GM18870 (cell line): ENCODE data around the gene PTPRB.

Experiments used
- ATAC-seq: cut with Tn5 transposase; IDR thresholded peaks from one replicate; pipeline ENCODE4 v1.9.1; 2021; ENCODE audit warnings: moderate library complexity; ENCODE audit not compliant: unreplicated experiment

The PTPRB gene

DNA sequence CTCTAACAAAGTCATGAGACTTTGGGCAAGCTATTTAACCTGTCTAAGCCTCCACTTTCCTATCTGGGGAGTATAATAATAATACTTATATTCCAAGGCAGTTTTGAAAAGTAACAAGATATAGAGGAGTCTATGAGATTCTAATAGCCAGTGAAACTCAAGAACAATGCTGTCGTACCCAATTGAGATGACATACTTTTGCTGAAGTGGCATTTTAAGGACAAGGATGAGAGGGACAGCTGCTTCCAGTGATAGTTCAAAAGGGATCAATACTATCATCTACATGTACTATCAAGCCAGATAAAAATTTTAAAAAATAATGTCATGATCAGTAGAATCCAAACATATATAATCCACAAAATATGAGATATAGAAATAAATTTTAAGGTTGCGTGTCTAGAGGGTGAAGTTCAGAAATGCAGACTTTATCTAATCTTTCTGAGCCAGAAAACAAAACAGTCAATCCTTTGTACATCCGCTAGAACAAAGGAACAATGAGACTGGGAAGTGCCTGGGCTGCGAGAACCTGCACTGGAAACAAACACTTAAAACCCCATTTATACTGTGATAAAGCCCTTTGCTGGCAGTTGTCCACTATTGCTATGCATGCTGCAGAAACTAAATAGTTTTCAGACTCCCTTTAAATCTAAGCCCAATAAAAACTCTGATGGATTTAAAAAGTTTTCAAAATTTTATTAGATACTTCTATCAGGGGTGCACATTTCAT, 38.6 kb downstream of the PTPRB start:
- ATAC-seq, result no peak

DNA sequence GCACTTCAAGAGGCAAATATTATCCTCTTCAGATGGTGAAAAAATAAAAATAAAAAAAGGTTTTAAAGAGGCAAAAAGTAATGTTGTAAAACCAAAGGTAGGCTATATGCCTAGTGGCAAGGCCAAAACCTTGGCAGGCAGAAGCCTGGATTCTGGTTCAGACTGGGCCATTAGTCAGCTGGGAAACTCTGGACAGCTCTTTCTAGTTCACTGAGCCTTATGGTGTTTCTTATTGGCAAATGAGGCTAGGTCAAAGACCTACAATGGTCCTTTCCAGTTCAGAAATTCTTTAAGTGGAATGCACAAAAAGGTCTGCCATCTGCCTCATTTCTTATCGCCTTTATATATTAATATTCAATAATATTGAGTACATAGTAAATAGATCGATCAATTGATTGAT, 44.6 kb downstream of the PTPRB start:
- no peak for ATAC-seq

DNA sequence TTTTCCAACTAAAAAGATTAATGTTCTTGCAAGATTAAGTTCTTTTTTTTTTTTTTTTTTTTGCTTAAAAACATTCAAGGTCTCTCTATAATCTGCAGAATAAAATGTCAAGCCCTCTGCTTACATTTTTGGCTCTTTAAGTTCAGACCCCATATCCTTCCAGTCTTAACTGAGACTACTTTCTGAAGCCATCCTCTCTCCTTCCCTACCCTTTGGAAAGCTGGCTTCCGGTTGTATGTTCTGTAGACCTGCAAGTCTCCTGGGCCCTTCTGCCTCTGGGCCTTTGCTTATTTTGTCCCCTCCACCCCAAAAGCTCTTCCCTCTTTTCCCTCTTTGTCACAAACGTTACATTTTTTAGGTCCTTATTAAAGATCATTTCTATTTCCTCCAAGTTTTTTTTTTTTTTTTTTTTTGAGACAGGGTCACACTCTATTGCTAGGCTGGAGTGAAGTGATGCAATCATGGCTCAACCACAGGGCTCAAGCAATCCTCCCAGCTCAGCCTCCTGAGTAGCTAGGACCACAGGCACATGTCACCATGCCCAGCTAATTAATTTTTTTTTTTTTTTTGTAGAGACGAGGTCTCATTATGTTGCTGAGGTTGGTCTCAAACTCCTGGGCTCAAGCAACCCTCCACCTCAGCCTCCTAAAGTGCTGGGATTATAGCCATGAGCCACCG, 46.5 kb downstream of the PTPRB start:
- no peak for ATAC-seq

DNA sequence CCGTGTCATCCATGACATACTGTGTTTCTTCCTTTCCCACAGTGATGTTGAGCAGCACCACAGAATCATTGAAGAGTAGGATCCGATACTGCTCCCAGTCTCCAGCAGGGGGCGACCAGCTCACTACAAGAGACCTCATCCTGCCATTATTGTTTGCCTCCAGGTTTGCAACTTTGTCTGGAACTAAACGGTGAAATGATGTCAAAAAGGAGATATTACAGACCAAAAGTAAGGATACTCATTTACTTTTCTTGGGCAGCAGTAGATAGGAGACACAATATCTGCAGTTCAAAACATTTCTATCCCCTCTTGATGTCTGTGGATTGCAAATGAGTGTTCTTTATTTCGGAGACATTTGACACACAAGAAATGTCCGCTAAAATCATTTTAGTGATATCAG, 47.2 kb downstream of the PTPRB start:
- ATAC-seq, result peak; percentile 92

DNA sequence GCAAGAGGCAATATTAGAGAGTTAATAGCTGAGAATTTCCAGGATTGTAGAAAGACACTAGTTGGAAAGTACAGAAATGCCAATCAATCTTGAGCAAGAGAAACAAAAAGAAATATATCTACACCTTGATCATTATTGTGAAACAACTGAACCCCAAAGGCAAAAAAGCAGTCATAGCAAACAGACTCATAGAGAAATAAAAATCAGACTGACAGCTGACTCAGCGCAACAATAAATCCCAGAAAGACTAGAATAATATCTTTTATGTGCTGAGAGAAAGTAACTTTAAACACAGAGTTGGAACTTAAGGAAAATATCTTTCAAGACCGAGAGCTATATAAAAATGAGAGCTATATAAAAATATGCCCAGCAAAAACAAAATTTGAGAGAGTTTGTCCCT, 52.9 kb downstream of the PTPRB start:
- ATAC-seq, result no peak

DNA sequence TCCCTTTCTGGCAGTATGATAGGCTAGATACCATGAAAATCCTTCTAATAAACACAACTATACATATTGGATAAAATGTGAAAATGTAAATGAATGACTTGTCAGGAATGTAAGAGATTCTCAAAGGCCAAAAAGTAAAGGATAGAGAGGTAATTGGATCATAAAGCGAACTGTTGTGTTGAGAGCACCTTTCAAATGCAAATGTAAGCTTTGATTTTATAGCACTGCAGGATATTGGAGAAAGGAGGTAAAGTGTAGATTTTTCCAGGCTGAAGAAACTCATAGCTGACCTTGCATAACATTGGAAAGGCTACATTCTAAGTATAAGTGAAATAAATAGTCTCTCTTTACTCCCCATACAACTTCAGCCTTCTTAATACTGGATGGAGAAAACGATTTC, 54.0 kb downstream of the PTPRB start:
- ATAC-seq, result no peak

DNA sequence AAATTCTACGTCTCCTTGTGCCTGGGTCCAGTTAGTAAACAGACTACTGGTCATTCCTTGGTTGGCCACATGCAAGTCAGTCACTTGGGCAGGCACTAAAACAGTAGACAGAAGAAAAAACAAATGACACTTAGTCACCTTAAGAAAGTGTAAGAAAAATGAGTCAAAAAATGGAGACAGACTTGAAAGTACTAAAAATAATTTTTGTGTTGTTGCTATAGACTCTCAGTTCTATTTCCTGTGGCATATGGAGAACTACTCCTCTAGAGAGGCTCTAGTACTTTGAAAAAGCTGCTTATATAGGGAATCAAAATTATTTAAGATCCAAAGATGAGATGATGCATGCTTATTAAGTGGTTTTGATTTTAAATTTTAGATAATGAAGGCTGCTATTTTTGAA, 56.0 kb downstream of the PTPRB start:
- ATAC-seq, result peak; percentile 60

DNA sequence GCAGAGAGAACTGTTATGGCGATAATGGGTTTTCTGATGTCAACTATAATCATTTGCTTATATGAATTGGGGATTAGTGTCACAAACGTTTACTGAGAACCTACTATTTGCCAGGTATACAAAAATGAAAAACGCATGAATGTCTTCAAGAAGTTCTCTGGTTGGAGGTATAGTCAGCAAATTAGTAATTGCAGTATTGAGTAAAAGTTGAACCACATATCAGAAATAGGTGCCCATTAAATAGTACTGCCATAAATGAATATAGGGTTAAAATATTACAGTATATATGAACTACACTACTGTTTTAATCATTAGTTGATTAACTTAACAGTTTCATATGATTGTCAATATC, 60.0 kb downstream of the PTPRB start:
- ATAC-seq, result no peak

DNA sequence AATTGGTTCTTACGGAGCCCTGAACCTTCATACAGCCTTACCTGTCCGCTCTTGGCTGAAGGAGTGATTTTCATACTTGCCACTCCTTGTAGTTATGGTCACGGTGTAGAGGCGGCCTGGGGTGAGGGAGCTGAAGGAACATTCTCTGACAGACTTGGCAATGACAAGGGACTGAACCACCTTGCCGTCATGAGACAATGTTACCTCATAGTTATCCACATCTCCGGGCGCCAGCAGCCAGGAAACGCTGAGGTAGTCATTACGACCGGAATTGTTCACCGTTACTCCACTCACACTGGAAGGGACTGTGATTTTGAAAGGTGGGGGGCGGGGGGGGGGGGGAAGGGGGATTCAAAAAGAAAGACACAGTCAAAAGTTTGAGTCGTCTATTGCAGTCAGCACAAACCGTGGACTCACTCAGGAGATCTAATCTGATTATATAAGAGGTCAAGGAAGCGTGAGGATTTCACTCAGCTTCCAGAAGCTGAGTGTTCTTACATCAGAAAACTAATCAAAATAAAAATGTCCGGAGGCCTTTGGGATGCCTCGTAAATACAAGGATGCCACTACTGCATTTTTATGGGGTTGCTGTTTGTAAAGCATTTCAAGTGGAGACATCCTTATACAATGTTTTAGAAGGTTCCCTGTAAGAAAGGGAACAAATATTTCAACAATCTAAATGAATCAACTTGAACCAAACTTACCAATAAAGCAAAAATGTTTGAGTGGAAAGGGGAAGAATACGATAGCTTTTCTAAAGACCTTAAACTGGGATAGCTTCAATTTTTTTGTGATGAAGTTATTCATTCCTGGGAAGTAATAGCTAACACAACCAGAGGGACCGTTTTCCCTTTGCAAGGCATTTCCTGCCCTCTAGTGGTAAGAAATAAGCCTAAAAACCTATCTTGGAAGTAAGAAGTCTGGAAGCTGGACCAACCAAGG, 60.6 kb downstream of the PTPRB start:
- peak; percentile 70 for ATAC-seq

DNA sequence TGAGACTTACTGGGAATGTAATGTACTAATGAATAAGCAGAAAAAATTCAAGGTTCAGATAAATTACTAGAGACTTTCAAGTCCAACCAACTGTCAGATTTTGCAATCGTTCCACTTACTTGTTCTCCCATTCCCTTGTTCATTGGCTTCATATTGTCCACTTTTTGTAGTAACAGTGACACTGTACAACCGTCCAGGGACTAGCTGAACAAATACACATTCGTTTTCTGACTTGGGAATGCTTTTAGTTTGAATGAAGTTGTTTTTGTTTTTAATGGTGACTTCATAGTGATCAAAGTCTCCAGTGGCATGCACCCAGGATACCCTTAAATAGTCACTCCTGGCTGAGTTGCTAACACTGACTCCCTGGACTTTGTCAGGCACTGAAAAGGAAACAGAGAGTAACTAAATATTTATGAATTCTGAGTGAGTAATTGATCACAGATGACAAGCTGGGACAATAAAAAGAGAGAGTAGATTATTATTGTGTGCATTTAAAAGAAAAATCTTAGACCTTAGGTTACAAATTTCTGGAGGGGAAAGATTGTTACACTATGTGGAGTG, 65.4 kb downstream of the PTPRB start:
- ATAC-seq, result no peak

DNA sequence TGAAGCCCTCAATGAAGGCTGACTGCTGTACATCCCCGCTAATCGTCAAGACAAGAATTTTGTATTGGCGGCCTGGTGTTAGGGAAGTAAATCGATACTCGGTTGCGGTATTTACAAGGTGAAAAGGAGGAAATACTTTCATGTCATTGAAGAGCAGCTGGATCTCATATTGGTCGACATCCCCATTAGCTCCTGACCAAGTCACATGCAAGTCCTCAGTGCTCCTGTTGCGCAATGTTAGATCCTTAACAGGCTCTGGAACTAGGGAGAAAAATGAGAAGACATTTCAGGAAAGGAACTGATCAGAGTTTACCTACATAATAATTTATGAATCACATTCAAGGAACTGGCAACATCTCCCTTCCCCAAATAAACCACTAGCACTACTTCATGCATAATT, 66.2 kb downstream of the PTPRB start:
- no peak for ATAC-seq

DNA sequence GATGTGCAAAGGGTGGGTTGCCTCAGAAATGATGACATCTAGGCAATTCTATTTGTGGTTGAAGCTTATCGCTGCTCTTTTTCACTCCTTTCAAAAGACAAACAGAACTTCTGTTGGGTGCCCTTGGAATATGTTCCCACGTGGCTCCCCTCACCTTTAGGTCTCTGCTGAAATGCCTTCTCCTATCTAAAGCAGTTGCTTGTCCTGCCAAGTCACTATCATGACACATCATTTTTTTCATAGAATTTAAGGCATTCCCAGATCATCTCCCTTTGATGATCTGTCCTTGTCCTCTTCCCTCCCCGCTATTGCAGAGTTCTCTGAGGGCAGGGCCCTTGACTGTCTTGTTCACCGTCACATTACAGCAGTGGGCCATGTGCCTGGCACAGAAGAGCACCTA, 75.7 kb downstream of the PTPRB start:
- ATAC-seq, result no peak

DNA sequence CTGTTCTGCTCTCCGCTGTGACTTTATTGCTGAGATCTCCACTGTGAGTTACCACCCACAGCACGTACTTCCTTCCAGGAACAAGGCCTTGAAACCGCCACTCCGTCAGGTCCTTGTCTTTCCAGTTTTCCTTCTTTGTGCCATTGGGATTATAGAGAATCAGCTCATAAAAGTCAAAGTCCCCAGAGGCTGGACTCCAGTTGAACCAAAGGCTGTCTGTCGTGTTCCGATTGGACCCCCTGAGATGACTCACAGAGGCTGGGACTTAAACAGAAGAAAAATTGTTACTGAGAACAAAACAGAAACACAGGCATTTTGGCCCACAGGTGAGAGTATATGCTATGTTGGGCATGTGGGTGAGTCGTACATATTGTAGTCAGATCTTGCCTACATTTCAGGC, 76.6 kb downstream of the PTPRB start:
- no peak for ATAC-seq

DNA sequence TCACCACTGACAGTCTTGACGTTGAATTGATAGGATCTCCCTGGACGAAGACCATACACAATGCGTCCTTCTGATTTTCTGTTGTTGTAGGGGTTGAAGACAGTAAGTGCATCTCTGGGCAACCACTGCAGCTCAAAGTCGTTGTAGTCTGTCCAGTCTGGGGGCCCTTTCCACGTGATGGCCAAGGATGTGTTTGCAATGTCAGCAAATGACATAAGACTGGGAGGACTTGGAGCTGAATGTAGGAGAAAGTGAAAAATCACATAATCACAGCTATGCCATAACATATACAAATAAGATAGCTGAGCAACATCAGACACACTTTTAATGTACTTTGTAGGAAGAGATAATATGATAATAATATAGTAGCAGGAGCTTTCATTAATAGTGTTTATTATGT, 77.8 kb downstream of the PTPRB start:
- no peak for ATAC-seq

DNA sequence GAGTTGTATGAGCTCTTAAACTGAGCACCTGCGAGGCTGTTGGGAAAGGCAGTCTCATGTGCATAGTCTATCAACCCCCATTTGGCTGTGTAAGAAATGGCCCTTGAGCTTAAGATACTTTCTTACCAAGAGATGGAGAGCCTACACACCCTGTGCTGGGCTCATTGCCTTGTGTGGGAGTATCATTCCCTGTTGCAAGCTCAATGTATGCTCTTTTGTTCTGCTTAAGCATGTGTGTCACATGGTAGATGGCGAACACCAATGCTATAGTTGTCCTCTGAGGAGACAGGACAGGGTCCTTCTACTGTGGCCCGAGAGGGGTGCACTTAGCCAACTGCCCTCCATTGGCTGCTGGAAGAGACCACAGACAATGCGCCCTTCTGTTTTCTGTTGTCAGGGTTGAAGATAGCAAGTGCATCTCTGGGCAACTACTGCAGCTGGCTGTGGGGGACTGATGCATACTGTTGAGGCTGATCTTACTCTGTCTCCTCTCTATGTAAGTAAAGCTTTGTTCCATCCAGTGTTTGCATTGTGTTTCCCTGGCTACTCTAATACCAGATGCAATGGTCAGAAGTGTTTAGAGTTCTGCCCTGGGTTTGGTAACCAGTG, 79.5 kb downstream of the PTPRB start:
- ATAC-seq, result no peak

DNA sequence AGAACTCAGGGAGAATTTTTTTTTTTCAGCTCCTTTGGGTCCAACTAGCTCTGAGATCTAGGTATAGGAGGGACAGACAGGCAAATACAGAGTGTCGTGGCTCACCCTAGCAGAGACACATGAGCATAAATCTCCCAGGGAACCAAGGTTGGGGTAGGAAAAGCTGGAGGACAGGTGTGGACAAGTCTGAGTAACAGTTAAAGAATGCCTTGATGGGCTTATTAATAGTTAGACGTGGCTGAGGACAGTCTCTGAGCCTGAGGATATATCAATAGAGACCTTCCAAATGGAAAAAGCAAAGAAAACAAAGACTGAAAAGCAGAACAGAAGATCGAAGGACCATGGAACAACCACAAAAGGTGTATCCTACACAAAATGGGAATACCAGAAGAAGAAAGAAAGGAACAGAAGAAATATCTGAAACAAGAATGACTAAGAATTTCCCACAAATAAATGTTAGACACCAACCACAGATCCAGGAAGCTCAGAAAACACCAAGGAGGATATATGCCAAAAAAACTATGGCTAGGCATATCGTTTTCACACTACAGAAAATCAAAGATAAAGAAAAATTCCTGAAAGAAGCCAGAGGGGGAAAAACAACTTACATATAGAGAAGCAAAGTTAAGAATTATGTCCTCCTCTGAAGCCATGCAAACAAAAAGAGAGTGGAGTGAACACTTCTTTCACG, 80.9 kb downstream of the PTPRB start:
- ATAC-seq, result no peak

DNA sequence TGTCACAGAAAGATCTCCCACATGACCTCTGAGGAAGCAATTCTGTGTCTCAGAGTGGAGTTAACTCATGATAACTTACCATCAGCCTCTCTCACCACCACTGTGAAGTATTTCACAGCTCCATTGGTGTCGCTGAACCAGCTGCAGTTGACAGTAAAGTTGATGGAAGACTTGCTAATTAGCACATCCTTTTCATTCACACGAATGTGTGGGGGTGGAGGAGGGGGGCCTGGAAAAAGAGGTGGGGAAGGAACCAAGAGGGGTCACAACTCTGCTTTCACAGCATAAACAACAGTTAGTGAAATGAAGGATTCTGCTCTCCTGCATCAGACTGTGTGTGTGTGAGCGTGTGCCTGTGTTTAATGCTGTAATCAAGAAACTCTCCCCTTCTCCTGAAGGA, 82.1 kb downstream of the PTPRB start:
- ATAC-seq, result no peak

DNA sequence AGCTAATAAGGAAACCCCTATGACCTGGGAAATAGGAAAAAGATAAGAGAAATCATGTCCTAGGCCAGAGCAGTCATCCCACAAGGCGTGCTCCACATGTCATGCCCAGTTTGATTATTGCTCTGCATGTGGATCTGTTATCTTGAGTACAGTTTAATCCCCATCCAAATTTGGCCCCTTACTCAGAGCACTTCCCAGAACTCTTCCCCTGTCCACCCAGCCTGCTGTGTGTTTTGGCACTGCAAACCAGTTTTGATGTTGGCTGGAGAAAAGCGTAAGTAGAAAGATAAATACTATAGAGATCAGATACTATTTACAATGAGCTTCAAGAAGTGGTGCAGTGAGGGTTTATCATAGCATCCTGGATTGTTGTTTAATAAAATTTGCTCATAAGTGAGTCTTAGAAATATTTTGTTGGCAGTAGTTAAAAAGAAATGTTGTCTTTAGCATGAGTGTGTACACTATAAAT, 83.8 kb downstream of the PTPRB start:
- ATAC-seq, result no peak

DNA sequence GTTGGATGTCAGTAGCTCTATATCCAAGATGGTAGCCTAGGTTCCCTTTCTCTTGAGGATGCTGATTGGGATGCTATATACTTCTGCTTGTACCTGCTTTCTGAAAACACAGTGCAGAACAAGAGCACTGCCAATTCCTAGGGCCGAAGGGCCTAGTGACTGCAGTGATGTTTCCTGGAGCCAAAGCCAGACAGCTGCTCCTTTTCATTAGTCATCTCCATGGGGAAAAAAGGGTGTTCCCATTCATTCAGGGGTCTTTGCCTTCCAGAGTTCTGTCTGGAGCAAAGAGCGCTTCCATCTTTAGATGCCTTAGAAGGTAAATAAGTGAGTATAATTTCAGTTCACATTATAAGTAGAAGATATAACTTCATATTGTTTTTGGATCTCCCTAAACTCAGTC, 85.5 kb downstream of the PTPRB start:
- no peak for ATAC-seq

DNA sequence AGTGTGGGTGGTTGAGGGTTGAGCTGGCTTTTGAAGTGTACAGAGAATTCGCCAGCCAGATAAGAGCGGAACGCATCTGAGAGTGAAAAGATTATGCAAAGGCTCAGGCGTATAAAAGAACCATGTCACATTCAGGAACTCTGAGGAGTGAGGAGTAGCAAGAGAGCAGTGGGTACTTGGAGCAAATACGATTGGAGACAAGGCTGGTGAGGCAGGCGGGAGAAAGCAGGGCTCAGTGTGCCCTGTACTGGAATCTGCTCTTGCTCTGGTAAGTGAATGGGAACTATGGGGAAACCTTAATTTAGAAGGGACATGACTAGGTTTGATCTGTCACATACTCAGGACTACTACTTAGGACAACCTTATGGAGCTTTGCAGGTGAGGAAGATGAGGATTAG, 87.0 kb downstream of the PTPRB start:
- no peak for ATAC-seq
